Bronchial epithelial cell (primary cell): Measurements from ENCODE around the gene FGB. TPM values are rescaled to one million over a fixed set of nuclear protein-coding genes. Genes with fewer than 3 reads are reported as not detected.

ENCODE experiments used
- DNase-seq: peaks from one replicate; pipeline ENCODE4 v3.0.0-alpha.2; 2010; ENCODE audit warnings: low read depth
- FAIRE-seq: peaks from 2 replicates; lab custom pipeline; 2011; peaks lifted over from hg19 to GRCh38; lab: Jason Lieb, UNC
- H3K27me3 ChIP-seq: 2 replicates; pipeline ENCODE4 v1.5.1; 2011; ENCODE audit warnings: low read length; ENCODE audit not compliant: control insufficient read depth, insufficient read depth
- H3K36me3 ChIP-seq: 2 replicates; pipeline ENCODE4 v1.5.1; 2011; ENCODE audit warnings: low read length; ENCODE audit not compliant: control insufficient read depth, insufficient read depth
- H3K4me3 ChIP-seq: 2 replicates; pipeline ENCODE4 v1.5.1; 2011; ENCODE audit warnings: mild to moderate bottlenecking, low read depth, low read length, control low read depth
- CTCF ChIP-seq: IDR thresholded peaks from 2 replicates; pipeline ENCODE4 v1.5.1; 2011; ENCODE audit warnings: mild to moderate bottlenecking, moderate library complexity, low read length, control low read depth, inconsistent platforms; ENCODE audit not compliant: insufficient read depth, severe bottlenecking
- total RNA-seq: library from RNA; depleted of rRNA; stranded (reverse); fragments of >200 nt; gene quantifications from 2 replicates; pipeline ENCODE4 v1.2.1, GENCODE V29; 2014

Gene FGB
- total RNA-seq, 1 donor from 2014 or later: not detected

GRCh38 chr4:154608361-154609252 lies 45.8 kb downstream of the FGB start:
- FAIRE-seq: no peak
- no peak for TF ChIP-seq CTCF
- H3K27me3 ChIP-seq: no peaks in the 10 kb centered on the region
- H3K36me3 ChIP-seq: no peaks in the 10 kb centered on the region
- H3K4me3 ChIP-seq: no peak overlapping the region
- no peak for DNase-seq

- H3K36me3 ChIP-seq: no peaks in the 10 kb centered on the region
- H3K27me3 ChIP-seq: no peaks in the 10 kb centered on the region
- no peak overlapping the region for H3K4me3 ChIP-seq
- DNase-seq: no peak
- no peak for TF ChIP-seq CTCF
- no peak for FAIRE-seq
These were observed 46.7 kb downstream of the FGB start for GRCh38 chr4:154609532-154609931.

- no peak for DNase-seq
These were observed 47.8 kb downstream of the FGB start for GRCh38 chr4:154610582-154610981.

GRCh38 chr4:154611833-154612232 lies 49.0 kb downstream of the FGB start:
- FAIRE-seq (no peak), DNase-seq (no peak)
- H3K36me3 ChIP-seq: no peaks in the 10 kb centered on the region
- TF ChIP-seq CTCF: no peak
- no peak overlapping the region for H3K4me3 ChIP-seq
- H3K27me3 ChIP-seq: no peaks in the 10 kb centered on the region

More at GRCh38 chr4:154610582-154610981, 47.8 kb downstream of the FGB start:
- TF ChIP-seq CTCF: no peak
- FAIRE-seq: no peak
- H3K36me3 ChIP-seq: no peaks in the 10 kb centered on the region
- H3K27me3 ChIP-seq: no peaks in the 10 kb centered on the region
- H3K4me3 ChIP-seq: no peak overlapping the region

- no peak within 1 kb of the TSS for H3K4me3 ChIP-seq
- no peaks in the 10 kb centered on the region for H3K36me3 ChIP-seq
- DNase-seq: no peak
- FAIRE-seq: no peak
- no peak for TF ChIP-seq CTCF
- H3K27me3 ChIP-seq: no peaks in the 10 kb centered on the region
These were observed 49.9 kb downstream of the FGB start, which contains the start of gene FGG for GRCh38 chr4:154612472-154613414. Gene FGG, minus strand, starts transcription at chr4:154612656. Its CDS starts 47 bp downstream, at chr4:154612609.
